Stimulated activated CD4-positive, alpha-beta T cell treated with anti-CD3 and anti-CD28 coated beads, Interleukin-2, amount 100 ng/mL, for 24 hours (primary cell): Measurements from ENCODE around the gene SMARCE1.

Source experiments
- DNase-seq, 2 donors: peaks; one replicate each; pipeline ENCODE4 v3.0.0-alpha.2; 2020

SMARCE1 gene

DNA sequence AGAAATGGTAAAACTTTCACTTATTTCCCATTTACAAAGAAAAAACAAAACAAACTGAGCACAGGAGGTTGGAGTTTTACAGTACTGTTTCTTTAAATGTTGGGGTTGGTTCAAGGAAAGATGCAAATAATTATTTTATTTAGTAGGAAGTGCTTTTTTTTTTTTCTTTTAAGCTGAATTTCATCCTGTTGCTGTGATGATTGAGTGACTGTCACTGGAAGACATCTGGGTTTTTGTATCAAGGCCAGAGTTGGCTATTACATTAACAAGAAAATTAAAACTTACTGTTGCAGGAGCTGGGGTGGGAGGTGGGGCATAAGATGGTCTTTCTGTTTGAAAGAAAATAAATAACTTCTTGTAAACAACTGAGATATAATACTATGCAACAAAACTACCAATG lies 2.3 kb downstream of the SMARCE1 start:
- DNase-seq: no peak

DNA sequence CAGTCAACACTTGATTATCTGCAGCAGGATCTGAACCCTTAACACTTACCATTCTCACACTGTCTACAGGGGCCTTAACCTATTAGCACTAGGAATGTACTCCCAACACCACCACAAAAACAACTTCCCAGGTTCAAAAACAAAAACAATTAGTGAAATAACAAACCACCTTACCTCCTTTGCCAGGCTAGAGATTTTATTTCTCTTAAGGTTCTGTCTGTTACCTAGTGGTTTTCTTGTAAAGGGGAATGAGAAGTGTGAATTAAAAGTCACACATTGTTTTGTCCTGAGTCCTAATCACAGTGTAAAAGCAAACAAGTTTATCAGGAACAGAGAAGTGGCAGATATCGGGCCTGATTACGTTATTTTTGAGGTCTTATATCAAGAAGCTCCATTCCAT lies 9.7 kb downstream of the SMARCE1 start:
- DNase-seq: no peak

DNA sequence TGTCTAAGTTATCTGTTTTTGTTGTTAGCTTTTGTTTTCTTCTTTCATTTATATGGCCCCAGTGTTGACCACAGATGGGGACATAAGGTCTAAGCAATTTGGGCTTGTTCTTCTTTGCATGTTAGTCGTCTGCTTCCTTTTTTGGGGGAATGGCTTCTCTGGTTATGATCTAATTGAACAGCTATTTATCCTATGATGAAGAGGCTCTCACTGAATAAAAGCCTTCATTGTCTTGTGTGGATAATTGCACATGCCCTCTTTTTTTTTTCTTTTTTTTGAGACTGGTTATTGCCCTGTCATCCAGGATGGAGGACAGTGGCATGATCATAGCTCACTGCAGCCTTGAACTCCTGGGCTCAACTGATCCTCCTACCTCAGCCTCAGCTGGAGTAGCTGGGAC lies 13.7 kb downstream of the SMARCE1 start:
- no peak for DNase-seq

DNA sequence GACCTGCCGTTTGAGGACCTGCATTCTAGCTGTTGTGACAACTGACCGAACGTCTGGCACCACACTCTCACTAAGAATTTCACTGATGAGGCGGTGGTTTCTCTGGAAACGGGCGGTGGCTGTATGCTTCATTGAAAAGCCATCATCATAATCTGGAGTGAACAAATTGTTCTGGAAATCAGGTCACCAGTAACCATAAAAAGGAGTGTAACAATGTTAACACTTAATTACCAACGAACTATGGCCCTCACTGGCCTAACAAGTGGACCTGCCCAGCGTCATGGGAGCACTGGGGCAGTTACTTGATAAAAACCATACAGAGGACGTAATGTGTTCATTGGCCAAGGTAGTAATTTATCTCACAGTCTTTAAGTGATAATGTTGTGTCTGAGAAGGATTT lies 15.4 kb downstream of the SMARCE1 start:
- DNase-seq: no peak

DNA sequence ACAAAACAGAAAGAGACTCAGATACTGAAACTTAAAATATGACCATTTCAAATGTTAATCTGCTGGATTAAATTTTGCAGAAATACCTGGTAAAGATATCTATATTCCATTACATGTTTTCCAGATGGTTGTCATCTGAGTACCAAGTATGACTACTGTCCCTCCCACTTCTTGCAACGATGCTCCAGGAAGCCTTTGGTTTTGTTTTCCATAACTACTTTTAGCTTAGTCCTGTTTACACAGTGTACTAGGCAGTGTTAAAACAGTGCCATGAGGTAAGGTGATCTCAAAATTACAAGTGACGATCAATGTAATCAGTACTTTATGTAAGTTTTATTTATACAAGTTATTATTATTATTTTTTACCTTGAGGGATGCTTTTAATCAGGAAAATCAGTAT lies 17.8 kb downstream of the SMARCE1 start:
- DNase-seq: no peak

DNA sequence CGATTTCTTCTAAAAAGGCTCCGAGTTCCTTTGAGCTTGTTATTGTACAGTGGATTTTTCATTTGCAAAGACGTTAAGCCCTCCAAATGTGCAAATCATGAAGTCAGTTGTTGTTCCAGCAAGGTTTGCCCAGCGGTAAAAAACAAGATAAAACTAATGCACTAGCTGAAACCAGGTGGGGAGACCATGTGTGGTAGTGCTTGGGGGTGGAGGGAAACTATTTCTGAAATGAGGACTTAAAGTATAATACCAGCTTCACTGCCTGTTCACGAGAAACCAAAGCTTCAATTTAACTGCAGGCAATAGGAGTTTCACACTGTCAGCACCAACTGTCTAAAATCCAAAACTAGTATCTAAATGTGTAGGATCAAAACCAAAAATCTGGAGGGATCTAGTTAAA lies 22.3 kb downstream of the SMARCE1 start:
- no peak for DNase-seq

DNA sequence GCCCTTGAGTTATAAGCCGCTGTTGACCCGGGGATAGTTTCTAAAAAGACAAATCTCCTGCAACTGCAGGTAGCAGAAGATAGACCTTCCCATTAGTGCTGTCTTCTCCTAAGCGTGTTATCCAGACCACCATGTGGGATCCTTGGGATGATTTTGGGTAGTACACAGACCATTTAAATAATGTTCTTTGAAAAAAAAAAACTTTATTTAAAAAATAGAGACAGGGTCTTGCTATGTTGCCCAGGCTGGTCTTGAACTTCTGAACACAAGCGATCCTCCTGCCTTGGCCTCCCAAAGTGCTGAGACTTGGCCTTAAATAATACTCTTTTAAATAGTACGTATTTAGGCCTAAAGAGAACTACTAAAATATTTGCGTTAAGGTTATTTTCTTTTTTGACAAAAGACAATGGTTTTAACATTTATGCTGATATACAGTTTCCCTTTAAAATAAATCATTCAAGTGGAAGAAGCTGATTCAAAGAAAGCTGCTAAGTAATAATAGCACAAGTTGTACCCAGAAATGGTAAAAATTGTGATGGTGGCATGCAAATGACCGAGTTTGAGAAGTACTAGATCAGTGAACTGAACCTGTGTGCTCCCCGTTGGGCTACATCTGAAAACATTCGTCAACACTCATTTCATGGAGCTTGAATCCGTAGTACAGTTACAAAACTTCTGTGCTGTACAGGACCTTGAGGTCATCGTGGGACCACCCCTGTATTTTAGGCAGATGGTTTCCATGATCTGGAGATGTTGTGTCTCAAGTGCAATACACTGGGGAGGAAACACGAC lies 24.0 kb downstream of the SMARCE1 start:
- no peak for DNase-seq

DNA sequence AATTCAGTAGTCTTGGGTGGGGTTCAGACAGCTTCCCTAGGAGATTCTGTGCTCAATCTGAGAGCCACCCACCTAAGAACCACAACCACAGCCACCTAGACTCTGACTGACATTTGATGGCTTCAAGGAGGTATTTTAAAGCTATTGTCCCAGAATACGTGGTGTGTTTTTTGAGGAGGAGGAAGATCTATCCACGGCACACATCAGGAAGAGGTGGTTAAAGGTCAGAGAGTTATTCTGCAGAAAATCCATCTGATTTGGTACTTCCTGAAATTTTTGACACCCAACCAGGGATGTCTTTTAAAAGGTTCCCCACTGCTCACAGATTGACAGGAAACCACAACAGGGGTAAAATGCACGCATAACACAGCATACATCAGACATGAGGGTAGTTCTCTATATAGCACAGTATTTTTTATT lies 25.1 kb downstream of the SMARCE1 start:
- DNase-seq: no peak

DNA sequence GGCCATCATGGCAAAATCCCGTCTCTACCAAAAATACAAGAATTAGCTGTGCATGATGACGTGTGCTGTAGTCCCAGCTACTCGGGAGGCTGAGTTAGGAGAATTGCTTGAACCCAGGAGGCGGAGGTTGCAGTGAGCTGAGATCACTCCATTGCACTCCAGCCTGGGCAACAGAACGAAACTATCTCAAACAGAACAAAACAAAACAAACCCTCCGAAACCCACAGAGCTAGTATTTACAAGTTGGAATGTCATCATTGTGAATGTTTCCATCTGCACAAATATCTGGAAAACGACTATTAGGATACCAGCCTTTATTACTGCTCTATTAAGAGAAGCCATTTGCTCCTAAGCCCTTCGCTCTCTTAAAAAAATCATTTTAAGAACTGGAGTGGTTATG lies 26.0 kb downstream of the SMARCE1 start:
- no peak for DNase-seq

DNA sequence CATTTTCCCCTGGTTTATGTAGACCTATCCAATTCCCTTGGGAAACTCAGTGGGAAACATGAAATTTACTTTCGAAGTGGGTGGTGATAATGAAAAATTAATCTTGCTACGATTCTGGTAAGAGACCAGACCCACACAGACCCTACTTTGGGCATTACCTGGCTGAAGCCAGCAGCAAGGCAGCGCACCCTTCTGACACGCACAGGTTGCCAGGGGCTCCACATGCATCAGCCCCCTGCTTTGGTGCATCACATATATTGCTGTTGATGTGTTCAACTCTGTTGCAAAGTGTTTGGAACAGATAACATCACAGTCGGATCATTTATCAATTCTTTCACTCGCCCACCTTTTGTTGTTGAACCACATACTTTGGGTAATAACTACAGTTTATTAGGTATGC lies 26.6 kb downstream of the SMARCE1 start:
- DNase-seq: no peak

DNA sequence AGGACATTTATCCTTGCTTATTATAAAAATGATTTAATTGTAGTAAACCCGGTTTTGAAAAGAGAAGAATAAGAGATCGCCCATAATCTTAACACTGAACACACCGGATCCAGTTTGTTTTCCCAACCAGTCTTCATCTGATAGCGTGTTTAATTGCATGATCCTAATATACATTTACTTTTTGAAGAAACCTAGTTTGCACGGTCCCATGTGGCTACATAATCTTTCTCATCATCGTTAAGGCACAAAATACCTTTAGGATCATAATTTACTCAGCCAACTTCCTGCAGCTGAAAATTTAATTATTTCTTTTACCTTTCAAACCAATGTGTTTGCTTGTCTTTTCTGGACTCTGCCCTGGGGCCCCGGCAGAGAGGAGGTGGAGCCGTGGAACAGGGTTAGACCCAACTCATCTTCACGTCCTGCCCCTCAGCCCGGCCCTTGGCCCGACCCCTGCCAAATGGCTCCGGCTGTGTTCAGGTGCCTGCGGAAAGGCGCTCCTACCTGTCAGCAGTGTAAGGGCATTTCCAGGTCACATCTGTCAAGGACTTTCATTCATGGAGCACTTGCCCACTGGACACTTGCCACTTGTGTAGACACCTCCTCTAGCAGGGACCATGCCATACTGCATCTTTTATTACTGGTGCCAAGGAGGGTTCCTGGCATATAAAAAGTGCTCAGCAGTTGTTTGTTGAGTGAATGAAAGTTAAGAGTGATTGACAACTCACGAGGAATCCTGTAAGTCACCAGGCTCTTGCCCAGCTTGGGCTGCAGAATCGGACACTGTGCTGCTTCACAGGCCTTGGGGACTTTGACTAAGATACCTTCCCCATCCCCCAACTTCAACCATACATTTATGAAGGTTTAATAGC lies 28.6 kb downstream of the SMARCE1 start:
- DNase-seq: no peak

DNA sequence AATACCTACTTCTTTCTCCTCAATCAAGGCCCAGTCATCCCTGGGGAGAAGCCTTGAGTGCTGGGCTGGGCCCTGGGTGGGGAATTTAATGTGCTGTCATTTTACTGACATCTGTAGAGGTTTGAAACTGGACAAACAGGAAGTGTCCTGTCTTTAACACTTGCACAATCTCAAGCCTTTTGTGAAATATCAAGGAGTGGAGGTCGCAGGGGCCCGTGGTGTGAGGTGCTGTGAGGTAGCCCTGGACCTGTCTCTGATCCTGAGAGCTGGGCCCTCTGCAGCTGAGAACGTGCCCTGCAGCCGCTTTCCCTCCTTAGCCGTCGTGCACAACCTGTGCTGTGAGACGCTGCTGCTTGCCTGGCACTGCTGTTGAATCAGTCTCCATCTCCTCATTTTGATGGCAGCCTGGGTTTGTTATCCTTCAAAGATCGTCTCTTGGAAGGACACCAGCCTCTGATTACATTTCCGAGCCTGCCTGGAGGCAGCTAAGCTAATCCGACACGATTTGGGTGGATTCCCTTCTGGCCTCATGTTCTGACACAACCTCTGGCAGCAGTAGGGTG lies 29.9 kb downstream of the SMARCE1 start:
- DNase-seq: no peak

DNA sequence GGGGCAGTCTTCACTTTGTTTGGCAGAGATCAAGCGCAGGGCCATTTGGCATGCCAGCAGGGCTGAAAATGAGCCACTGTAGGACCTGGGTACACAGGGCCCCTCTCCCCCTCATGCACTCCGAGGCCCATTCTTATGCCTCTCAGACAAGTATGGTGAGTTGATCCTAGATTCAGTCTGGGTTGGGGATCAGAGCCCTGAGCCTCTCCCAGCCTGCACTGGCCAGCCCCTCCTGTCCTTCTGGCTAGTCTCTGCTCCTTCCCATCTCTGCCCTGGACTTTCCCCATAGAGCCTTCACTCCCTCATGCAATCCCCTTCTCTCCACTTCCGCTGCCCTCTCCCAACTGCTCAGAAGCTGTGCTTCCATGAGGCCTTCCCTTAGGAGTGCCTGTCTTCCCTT lies 31.0 kb downstream of the SMARCE1 start:
- DNase-seq: no peak

DNA sequence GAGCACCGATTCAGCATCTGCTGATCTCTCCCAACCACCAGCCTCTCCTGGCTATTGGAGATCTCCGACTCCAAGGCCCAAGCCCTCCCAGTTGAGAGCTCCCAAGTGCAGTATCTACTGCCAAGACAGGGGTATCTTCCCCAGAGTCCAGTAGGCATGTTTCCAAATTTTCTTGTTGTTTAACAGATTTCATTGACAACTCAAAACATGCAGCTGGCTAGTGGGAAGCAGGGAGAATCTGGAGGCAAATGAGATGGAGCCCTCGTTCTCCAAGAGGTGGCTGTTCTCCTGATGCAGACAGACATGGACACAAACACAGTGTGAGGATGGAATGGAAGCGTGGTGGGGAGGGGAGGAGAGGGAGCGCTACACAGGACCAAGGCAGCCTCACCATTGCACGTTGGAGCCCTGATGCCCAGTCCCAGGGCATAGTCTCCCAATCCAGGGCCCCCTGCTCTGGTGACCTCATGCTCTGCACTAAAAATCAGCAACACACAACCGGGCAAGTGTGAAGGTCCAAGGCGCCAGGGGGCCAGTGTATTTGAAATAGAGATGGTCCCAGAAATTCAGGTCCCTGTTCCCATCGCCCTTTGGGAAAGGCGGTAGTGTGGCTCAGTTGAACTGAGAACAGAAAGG lies 31.7 kb downstream of the SMARCE1 start:
- no peak for DNase-seq

DNA sequence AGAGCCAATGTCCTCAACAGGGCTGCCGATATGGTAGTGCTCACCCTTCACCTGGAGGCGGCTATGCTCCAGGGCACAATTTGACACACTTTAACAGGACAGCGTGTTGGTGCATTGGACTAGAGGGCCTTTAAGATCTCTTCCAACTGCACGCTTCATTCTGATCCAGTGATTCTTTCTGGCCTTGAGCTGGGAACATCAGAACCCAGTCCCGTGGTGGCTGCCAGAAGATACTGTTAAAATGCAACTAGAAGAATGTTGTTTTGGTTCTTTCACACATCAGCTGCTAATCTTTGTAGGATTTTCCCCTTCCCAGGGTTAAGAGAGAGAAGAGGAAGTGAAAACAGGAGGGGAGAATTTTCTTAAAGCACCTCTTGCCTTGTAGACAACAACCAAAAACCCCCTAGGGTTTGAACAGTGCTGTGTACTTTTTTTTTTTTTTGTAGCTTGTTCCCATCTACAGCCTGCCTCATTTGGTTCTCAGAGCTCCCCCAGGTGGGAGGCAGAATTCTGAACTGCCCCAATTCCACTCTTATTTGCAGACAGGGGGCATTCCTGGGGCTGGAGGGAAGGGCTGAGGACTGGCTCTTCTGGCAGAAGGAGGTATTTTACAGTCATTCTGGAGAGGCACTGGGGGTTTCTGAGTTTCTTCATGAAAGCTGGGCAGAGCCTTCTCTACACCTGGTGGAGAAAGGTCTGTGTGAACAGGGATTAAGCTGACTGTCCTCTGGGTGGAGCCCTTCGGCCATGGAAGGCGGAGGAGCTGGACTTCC lies 32.4 kb downstream of the SMARCE1 start:
- DNase-seq: peak in 1 of 2 donors; percentile 47

DNA sequence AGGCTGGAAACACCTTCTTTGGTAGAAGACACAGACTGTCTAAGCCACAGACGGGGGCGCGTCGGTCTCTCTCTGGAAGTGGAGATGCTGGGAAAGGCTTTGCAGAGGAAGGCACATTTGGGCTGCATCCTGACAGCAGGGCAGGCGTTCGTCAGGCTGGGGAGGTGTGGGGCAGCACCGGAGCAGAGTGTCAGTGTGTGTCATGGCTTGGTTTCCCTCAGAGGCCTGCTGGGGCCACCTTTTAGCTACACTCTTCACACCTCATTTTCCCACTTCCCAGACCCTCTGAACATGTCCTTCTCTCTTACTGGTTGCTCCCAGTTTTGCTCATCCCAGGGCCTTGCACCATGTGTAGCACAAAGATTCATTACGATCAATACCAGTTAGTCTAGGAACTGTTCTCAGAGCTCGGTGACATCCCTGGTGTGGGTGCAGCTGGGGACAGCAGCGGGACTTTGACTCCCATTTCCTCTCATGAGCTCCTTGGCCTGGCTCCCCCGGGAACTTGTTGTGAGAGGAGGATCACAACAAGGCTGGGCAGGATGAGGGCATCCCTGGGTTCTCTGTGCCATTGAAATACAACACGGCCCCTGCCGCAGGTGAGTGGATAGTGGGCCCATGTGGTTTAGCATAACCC lies 33.1 kb downstream of the SMARCE1 start:
- DNase-seq: no peak

DNA sequence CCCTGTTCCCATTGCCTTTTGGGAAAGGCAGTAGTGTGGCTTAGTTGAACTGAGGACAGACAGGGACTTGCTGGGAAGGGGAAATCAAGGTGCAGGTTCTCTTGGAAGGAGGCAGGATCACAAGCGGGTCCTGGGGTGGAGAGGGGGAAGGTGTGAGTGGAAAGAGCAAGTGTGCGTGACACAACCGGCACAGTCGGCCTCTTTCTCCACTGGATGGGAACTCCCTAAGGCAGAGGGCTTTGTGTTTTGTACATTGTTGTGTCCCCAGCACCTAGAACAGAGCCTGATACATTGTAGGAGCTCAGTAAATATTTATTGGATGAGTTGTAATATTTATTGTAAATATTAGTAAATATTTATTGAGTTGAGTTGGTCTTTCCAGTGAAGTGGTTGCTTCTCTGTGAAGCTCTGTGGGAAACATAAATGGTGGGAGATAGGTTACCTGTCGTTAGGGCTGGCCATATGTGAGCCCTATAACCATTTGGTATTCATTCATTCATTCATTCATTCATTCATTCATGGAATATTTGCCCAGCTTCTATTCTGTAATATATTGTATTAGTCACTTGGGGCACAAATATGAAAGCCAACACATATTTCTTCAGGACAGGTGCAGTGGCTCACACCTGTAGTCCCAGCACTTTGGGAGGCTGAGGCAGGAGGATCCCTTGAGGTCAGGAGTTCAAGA lies 34.0 kb downstream of the SMARCE1 start:
- DNase-seq: no peak

DNA sequence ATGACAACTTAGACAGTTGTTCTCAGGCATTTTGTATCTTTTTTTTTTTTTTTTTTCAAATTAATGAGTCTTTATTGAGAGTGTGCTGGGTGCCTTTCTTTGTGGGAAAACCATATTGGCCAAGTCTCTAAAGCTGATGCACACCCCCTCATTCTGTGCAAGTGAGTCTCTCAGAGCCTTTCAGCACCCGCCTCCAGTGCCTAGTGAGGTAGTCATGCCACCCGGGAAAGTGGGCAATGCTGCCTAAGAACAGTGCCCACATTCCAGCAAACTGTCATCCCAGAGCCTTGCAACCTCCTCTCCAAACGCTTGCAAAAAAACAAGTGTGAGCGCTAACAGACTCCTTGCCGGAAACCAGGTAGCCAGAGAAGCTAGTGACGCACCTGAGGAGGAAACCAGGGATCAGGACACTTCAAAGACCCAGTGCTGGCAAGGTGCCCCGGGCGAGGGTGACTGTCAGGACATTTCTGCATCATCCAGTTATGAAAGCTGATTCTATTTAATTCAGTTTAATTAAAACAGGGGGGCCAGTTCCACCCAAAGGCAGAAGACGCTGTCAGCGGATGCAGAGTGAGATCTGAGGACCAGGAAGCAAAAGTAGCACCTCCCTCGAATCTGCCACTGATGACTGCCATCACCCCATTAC lies 34.9 kb downstream of the SMARCE1 start:
- DNase-seq: peak; percentile 65 to 67

DNA sequence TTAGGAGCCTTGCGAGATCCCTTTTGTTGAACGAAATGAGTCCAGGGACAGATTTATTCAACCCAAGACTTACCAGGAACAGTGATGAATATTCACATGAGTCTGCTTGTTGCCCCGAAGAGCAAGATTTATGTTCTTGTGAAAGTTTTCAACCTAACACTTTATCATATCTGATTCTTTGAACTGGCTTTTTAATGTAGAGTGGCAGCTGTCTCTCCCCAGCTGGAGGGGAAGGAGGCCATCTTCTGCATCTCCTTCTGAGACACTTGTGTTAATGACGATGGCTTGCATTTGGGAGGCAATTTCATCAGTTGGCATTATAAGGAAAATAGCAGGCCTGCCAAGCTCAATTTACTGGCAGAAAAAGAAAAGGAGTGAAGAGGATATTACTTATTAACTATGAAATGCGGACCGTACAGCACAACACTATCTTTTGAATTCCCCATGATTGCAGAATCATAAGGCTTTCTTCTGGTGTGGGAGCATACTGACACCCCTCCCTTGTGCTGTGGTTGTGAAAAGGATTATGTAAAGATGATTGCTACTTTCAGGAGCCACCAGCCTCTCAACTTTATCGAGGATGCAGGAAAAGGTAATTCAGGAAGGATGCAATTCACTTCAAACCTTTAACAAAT lies 35.7 kb downstream of the SMARCE1 start:
- DNase-seq: no peak

DNA sequence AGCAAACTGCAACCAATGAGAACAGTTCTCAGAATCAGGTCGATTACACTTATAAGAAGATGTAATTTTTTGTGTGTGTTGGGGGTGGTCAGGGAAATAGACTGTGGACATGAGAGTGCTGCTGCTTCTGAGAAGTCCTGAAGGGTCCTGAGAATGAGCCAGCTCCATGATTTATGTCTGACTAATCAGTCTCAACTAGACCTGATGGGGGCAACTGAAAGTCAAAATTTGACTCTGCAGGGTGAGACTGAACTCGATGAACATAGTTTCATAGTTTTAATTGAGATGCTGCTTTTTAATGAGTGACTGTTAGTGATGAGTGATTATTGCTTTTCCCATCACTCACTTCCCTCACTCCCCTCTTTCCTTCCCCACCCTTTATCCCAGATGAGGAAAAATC lies 37.3 kb downstream of the SMARCE1 start:
- peak in 1 of 2 donors; percentile 37 for DNase-seq
